ENCODE measurements around the gene POLE4. TPM values are rescaled to one million over a fixed set of nuclear protein-coding genes. Genes with fewer than 3 reads are reported as not detected.

POLE4 gene
- total and polyA plus RNA-seq, 2 donors (not counting 1 experiment from before 2014, with no cell fraction given) = 26.3 to 28.9 TPM

DNA sequence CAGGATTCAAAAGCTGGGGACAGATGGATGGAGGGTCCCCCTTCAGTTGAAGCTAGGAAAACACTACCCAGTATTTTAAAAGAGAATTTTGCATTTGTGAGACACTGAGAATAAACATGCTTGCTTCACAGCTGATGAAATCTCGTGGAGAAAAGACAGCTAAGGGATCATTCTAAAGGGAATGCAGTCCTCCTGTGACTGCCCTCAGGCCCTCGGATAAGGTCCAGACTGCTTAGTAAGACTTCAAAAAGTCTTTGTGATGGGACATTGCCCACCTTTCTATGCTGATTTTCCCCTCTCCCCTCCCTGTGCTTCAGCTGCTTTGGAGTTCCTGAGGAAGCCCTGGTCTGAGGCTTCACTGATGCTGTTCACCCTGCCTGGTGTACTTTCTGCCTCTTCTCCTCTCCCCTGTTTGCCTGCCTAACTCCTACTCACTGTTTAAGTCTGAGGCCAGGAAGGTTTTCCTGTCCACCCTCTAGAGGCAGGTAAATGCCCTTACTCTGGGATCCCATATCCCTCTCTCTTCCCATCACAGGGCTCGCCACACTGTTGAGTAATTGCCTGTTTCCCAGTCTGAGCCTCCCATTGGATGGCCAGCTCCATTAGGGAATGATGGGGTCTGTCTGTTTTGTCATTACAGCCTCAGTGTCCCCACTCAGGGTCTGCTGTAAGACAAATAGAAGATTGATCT is 26.6 kb downstream of the POLE4 start:
- no peaks in the 10 kb centered on the region for H3K27me3 ChIP-seq (ENCODE audit: control insufficient read depth, insufficient read depth, low read length)
- H3K27ac ChIP-seq (ENCODE audit: insufficient read depth, low read length) = no peak overlapping the region
- H3K4me1 ChIP-seq (ENCODE audit: control insufficient read depth, extremely low read depth, insufficient read depth, low read length) = no peaks in the 10 kb centered on the region
- DNase-seq (ENCODE audit: low read depth in 2 of 2) = no peak
- no peak overlapping the region for H3K4me3 ChIP-seq (replicated peaks in 1 of 4; ENCODE audit: control extremely low read depth in 1 of 4, insufficient read depth in 1 of 4, low read depth in 3 of 4, low read length in 4 of 4)
- H3K9me3 ChIP-seq (ENCODE audit: control insufficient read depth, insufficient read depth, low read depth, low read length) = no peaks in the 10 kb centered on the region
- no peaks in the 10 kb centered on the region for H4K20me1 ChIP-seq (ENCODE audit: control insufficient read depth, extremely low read depth, insufficient read depth, low read length)
- no peaks in the 10 kb centered on the region for H3K36me3 ChIP-seq (ENCODE audit: control insufficient read depth, insufficient read depth, low read length)
- no peak for TF ChIP-seq EZH2 (IDR thresholded peaks at IDR 0.05; ENCODE audit: low read length, missing control alignments)
- H3K79me2 ChIP-seq (ENCODE audit: control insufficient read depth, insufficient read depth, low read length) = no peaks in the 10 kb centered on the region
- H3K9ac ChIP-seq (ENCODE audit: insufficient read depth, low read length) = no peak overlapping the region
- no peak overlapping the region for H2AFZ ChIP-seq (ENCODE audit: low read length)
- H3K4me2 ChIP-seq (ENCODE audit: extremely low read depth, insufficient read depth, low read length) = no peak overlapping the region

DNA sequence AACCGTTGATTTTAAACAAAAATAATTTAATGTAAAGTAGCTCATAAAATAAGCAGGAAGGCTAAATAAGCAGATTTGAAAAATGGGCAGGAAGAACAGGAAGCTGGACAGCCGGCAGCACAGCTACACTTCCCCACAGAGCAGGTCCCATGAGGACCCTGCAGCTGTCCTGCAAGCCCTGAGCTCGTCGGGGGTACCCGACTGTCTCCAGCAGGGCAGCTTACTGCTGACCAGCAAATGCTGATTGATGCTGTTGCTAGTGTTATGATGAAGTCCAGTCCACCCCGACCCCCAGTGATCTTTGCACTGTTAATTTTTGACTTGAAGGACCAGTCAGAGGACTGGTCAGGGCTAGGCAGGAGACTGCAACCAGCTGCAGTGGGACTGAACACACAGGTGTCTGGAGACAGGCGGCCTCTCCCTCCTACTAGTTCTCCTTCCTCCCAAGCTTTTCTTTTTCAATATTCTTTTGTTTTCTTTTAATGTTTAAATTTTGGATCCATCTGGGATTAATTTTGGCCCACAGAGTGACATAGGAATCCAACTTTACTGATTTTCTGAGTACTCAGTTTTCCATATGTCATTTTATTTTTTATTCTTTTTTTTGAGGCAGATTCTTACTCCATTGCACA is 27.7 kb downstream of the POLE4 start:
- no peaks in the 10 kb centered on the region for H3K36me3 ChIP-seq (ENCODE audit: control insufficient read depth, insufficient read depth, low read length)
- DNase-seq (ENCODE audit: low read depth in 2 of 2) = no peak

DNA sequence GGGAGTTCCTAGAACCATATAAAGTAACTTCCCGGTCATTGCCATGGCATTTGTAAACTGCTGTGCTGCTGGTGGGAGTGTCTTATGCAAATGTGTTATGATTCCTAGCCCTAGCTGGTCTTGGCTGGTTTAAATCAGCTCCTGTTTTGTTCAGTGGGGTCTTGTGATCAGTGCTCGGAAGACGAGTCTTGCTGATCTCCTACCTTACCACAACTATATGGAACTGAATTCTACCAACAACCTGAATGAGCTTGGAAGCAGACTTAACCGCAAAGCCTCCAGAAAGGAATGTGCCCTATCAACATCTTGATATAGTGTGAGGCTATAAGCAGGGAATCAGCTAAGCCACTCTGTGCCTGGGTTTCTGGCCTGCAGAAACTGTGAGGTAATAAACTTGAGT is 33.5 kb downstream of the POLE4 start:
- no peaks in the 10 kb centered on the region for H3K4me1 ChIP-seq (ENCODE audit: control insufficient read depth, extremely low read depth, insufficient read depth, low read length)
- H3K4me2 ChIP-seq (ENCODE audit: extremely low read depth, insufficient read depth, low read length) = no peak overlapping the region
- TF ChIP-seq, protein P1, sequence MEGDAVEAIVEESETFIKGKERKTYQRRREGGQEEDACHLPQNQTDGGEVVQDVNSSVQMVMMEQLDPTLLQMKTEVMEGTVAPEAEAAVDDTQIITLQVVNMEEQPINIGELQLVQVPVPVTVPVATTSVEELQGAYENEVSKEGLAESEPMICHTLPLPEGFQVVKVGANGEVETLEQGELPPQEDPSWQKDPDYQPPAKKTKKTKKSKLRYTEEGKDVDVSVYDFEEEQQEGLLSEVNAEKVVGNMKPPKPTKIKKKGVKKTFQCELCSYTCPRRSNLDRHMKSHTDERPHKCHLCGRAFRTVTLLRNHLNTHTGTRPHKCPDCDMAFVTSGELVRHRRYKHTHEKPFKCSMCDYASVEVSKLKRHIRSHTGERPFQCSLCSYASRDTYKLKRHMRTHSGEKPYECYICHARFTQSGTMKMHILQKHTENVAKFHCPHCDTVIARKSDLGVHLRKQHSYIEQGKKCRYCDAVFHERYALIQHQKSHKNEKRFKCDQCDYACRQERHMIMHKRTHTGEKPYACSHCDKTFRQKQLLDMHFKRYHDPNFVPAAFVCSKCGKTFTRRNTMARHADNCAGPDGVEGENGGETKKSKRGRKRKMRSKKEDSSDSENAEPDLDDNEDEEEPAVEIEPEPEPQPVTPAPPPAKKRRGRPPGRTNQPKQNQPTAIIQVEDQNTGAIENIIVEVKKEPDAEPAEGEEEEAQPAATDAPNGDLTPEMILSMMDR (conservative IDR thresholded peaks at IDR 0.05 in 1 of 2, IDR thresholded peaks at IDR 0.05 in 1 of 2; ENCODE audit: low read depth in 1 of 2, low read length in 2 of 2) = no peak
- no peak for TF ChIP-seq EZH2 (IDR thresholded peaks at IDR 0.05; ENCODE audit: low read length, missing control alignments)
- H4K20me1 ChIP-seq (ENCODE audit: control insufficient read depth, extremely low read depth, insufficient read depth, low read length) = no peaks in the 10 kb centered on the region
- H2AFZ ChIP-seq (ENCODE audit: low read length) = peak overlapping the region; percentile 26
- H3K27me3 ChIP-seq (ENCODE audit: control insufficient read depth, insufficient read depth, low read length) = no peaks in the 10 kb centered on the region
- H3K79me2 ChIP-seq (ENCODE audit: control insufficient read depth, insufficient read depth, low read length) = no peaks in the 10 kb centered on the region
- peak; percentile 38 to 56 for DNase-seq (ENCODE audit: low read depth in 2 of 2)
- H3K4me3 ChIP-seq (replicated peaks in 1 of 4; ENCODE audit: control extremely low read depth in 1 of 4, insufficient read depth in 1 of 4, low read depth in 3 of 4, low read length in 4 of 4) = no peak overlapping the region
- H3K9ac ChIP-seq (ENCODE audit: insufficient read depth, low read length) = no peak overlapping the region
- H3K36me3 ChIP-seq (ENCODE audit: control insufficient read depth, insufficient read depth, low read length) = no peaks in the 10 kb centered on the region
- H3K27ac ChIP-seq (ENCODE audit: insufficient read depth, low read length) = peak overlapping the region; percentile 22
- H3K9me3 ChIP-seq (ENCODE audit: control insufficient read depth, insufficient read depth, low read depth, low read length) = no peaks in the 10 kb centered on the region

More for the DNA sequence above, 27.7 kb downstream of the POLE4 start:
- no peak for TF ChIP-seq EZH2 (IDR thresholded peaks at IDR 0.05; ENCODE audit: low read length, missing control alignments)
- TF ChIP-seq, protein P1 (conservative IDR thresholded peaks at IDR 0.05 in 1 of 2, IDR thresholded peaks at IDR 0.05 in 1 of 2; ENCODE audit: low read depth in 1 of 2, low read length in 2 of 2) = no peak
- no peak overlapping the region for H2AFZ ChIP-seq (ENCODE audit: low read length)
- no peaks in the 10 kb centered on the region for H3K4me1 ChIP-seq (ENCODE audit: control insufficient read depth, extremely low read depth, insufficient read depth, low read length)
- no peaks in the 10 kb centered on the region for H3K79me2 ChIP-seq (ENCODE audit: control insufficient read depth, insufficient read depth, low read length)
- no peak overlapping the region for H3K9ac ChIP-seq (ENCODE audit: insufficient read depth, low read length)
- no peaks in the 10 kb centered on the region for H4K20me1 ChIP-seq (ENCODE audit: control insufficient read depth, extremely low read depth, insufficient read depth, low read length)
- H3K9me3 ChIP-seq (ENCODE audit: control insufficient read depth, insufficient read depth, low read depth, low read length) = no peaks in the 10 kb centered on the region
- H3K27ac ChIP-seq (ENCODE audit: insufficient read depth, low read length) = no peak overlapping the region
- H3K4me2 ChIP-seq (ENCODE audit: extremely low read depth, insufficient read depth, low read length) = no peak overlapping the region
- no peaks in the 10 kb centered on the region for H3K27me3 ChIP-seq (ENCODE audit: control insufficient read depth, insufficient read depth, low read length)
- H3K4me3 ChIP-seq (replicated peaks in 1 of 4; ENCODE audit: control extremely low read depth in 1 of 4, insufficient read depth in 1 of 4, low read depth in 3 of 4, low read length in 4 of 4) = no peak overlapping the region

Measured in fibroblast of lung (primary cell).